GM03348 (cell line): Measurements from ENCODE around the gene HAPLN1.

Experiments
- DNase-seq: peaks from one replicate; pipeline ENCODE4 v3.0.0; 2012; ENCODE audit warnings: low spot score

HAPLN1 gene

GRCh38 chr5:83641946-83642345 is 78.7 kb downstream of the HAPLN1 start:
- DNase-seq, result no peak

DNA sequence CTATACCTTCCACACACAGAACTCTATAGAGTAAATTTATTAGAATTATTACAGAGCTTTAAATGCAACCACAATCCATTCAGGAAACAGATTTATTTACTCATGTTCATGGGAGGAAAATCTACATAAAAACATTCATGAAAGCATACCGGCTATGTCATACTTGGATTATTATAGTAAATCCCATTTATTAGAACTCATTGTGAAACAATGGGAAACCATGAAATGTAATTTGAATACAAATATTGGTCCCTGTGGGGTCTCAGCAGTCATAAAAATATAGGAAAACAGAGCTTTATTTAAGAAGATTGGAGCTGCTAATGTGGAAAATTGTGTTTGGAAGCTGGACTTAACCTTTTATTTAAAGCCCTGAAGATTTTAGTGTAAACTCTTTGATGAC is 80.7 kb downstream of the HAPLN1 start:
- DNase-seq, result no peak

- peak; percentile 45 for DNase-seq
Observed at GRCh38 chr5:83636156-83636555, 84.5 kb downstream of the HAPLN1 start.

DNA sequence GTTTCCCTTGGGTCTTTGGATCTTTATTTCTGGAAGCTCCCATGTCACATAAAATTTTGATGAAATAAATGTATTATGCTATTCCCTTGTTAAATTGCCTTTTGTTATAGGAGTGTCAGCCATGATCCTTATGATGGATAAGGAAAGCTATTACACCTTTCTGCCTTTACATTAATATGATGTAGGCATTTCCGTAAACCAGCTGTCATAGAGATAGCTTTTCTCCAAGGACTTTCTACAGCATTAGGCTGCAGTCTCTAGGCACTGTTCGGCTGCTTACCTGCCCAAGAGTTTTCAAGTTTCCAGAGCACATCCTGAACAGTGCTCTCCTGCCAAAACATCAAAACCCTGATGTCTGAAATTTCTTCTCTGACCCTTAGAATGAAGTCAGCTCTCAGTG is 87.4 kb downstream of the HAPLN1 start:
- no peak for DNase-seq

DNA sequence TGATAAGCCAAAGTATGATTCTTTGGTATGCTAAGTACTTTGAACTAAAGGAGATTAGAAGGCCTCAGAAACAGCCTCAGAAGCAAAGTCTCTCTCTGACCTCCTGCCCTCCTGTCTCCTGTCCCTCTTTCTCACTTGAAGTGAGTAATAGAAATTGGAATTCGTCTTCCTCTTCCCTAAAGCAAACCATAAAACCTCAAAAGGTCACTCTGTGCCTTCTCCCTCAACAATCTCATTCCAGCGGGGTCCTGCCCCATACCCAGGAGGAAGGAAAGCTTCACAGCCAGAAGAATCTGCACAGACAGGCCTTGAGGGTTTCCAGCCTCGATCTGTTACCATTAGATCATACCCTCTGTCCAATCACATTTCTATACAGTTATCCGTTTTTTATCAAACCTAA is 87.8 kb downstream of the HAPLN1 start:
- peak; percentile 19 for DNase-seq

DNA sequence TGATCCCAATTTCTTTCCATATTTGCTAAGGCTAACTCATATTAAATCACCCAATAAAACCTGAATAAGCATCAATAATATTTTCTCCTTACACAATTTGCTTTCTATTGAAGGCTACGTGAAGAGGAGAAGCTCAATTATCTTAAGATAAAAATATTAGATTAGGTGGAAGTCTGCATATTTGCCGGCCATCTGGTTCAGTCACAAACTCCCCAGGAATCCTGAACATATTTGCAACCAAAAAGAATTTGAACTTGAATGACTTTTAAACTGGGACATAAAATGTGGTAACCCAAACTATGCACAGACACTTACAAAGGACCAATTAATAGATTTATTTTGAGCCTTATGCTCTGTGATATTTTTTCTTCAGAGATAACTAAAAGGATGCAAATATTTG is 92.3 kb downstream of the HAPLN1 start:
- DNase-seq, result peak; percentile 46

GRCh38 chr5:83614841-83615240 is 105.8 kb downstream of the HAPLN1 start:
- no peak for DNase-seq

GRCh38 chr5:83608122-83608521 is 112.5 kb downstream of the HAPLN1 start:
- DNase-seq, result peak; percentile 51

DNA sequence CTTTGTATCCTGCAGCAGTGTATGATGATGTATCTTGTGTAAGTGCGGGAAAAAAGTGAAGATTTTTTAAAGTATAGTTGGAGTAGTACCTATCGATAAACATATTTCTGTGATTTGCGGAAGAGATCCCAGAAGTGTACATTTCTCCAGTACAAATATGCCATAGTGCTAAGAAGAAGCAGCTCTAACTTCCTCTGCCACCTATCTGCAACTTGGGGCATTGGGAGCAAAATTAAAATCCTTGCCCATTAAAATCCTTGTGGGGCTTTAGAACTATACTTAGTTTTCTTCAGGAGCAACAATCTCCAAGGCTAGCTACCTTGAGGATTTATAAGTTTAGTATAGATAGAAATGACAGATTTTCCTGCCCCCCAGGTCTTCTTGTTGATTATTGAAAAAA is 125.4 kb downstream of the HAPLN1 start:
- DNase-seq, result no peak

GRCh38 chr5:83590966-83591365 is 129.7 kb downstream of the HAPLN1 start:
- no peak for DNase-seq

DNA sequence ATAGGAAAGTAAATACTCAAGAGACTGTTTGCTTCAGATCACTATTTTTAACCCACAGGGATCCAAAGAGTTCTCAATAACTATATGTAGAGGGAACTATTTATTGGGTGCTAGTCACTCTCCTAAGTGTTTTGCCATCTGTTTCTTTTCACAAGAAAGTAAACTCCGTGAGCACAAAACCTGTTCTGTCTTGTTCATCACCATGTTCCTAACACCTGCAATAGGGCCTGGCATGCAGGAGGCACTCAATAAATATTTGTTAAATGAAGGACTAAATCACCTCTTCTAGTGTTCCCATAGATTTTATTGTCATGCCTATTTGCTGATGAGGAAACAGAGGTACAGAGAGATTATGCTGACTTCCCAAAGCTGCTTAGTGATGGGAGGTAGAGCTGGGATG is 130.9 kb downstream of the HAPLN1 start:
- no peak for DNase-seq
